SU-DHL-6 (cell line): ENCODE measurements around the gene INAFM2.

Source experiments
- H2AFZ ChIP-seq: fragments of 200-600 bp; sonication (generic); 2 replicates; pipeline ENCODE4 v1.6.1; 2014; ENCODE audit warnings: low read depth, mild to moderate bottlenecking, moderate library complexity, mixed read lengths, antibody characterized with exemption, low read length; ENCODE audit not compliant: severe bottlenecking
- H3F3A ChIP-seq: fragments of 200-600 bp; shearing (Covaris generic); 2 replicates; pipeline ENCODE4 v1.6.0; 2016; ENCODE audit warnings: antibody characterized with exemption, mild to moderate bottlenecking; ENCODE audit not compliant: insufficient read depth
- H3K27ac ChIP-seq: fragments of 200-600 bp; sonication (generic); 2 replicates; pipeline ENCODE4 v1.5.1; 2016; ENCODE audit warnings: low read depth, mild to moderate bottlenecking, low read length, moderate library complexity, mixed read lengths
- H3K27me3 ChIP-seq: fragments of 200-600 bp; sonication (generic), shearing (Covaris generic); 2 replicates; pipeline ENCODE4 v1.6.0; 2014; ENCODE audit warnings: mild to moderate bottlenecking, low read length
- H3K36me3 ChIP-seq: fragments of 200-600 bp; sonication (generic); 2 replicates; pipeline ENCODE4 v1.6.1; 2014; ENCODE audit warnings: mild to moderate bottlenecking, low read length, mixed read lengths
- H3K4me2 ChIP-seq: fragments of 300-600, 200-600 bp; shearing (Covaris generic), sonication (generic); 2 replicates; pipeline ENCODE4 v1.6.0; 2014; ENCODE audit warnings: low read length, low read depth, mild to moderate bottlenecking; ENCODE audit not compliant: poor library complexity, severe bottlenecking
- H3K4me3 ChIP-seq: fragments of 200-600 bp; sonication (generic); 2 replicates; pipeline ENCODE4 v1.5.1; 2014; ENCODE audit warnings: antibody characterized with exemption, low read length, mild to moderate bottlenecking, mixed read lengths; ENCODE audit not compliant: insufficient read depth, poor library complexity, severe bottlenecking
- H3K79me2 ChIP-seq: fragments of 200-600 bp; sonication (generic); 2 replicates; pipeline ENCODE4 v1.6.1; 2014; ENCODE audit warnings: mild to moderate bottlenecking, low read length, moderate library complexity; ENCODE audit not compliant: insufficient read depth
- H3K9ac ChIP-seq: fragments of 200-600 bp; sonication (generic); 2 replicates; pipeline ENCODE4 v1.7.0; 2014; ENCODE audit warnings: mild to moderate bottlenecking, low read length
- H3K9me2 ChIP-seq: fragments of 200-600 bp; sonication (generic); replicated peaks from 2 replicates; pipeline ENCODE4 v1.6.1; 2014; ENCODE audit warnings: low read length; ENCODE audit not compliant: insufficient read depth
- H3K9me3 ChIP-seq: fragments of 200-600 bp; sonication (generic); 2 replicates; pipeline ENCODE4 v1.6.1; 2014; ENCODE audit warnings: low read length, mixed read lengths; ENCODE audit not compliant: insufficient read depth
- H4K20me1 ChIP-seq: fragments of 200-600 bp; sonication (generic); 2 replicates; pipeline ENCODE4 v1.6.1; 2014; ENCODE audit warnings: low read depth, mild to moderate bottlenecking, antibody characterized with exemption, low read length, moderate library complexity, mixed read lengths
- CTCF ChIP-seq: fragments of 200-600 bp; sonication (generic); IDR thresholded peaks from one replicate; pipeline ENCODE4 v1.5.1; 2017; ENCODE audit warnings: antibody characterized with exemption, mild to moderate bottlenecking, low read length, moderate library complexity; ENCODE audit not compliant: insufficient read depth, poor library complexity, severe bottlenecking
- EZH2phosphoT487 ChIP-seq: fragments of 200-600 bp; sonication (generic), shearing (Covaris generic); conservative IDR thresholded peaks from 2 replicates; pipeline ENCODE4 v1.6.1; 2018; ENCODE audit warnings: mild to moderate bottlenecking, antibody characterized with exemption, low read length, moderate library complexity, mixed read lengths

Gene INAFM2

DNA sequence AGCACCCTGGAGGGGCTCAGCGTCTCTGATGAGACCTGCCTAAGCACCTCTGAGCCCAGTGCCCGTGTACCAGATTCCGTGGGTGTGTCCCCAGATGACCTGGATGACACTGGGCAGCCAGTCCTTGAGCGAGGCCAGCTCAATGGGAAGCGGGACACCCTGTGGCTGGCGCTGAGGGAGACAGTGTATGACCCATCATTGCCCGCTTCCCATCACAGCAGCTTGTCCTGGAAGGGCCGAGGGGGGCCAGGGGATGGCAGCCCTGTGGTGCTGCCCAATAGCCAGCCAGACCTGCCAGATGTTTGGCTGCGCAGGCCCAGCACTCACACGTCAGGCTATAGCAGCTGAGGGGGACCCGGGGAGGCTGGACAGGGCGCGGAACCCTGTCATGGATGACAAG is 46.5 kb downstream of the INAFM2 start:
- Histone ChIP-seq H3K27me3 (no peaks in the 10 kb centered on the region; the same call in 1 of the 2 replicates), H3K4me2 (no peak overlapping the region), H3K9me3 (no peaks in the 10 kb centered on the region), H3K4me3 (no peak overlapping the region), H3K9ac (no peak overlapping the region), H3F3A (no peaks in the 10 kb centered on the region), H4K20me1 (no peaks in the 10 kb centered on the region), H2AFZ (no peak overlapping the region), H3K9me2 (no peaks in the 10 kb centered on the region), H3K79me2 (no peaks in the 10 kb centered on the region), H3K36me3 (no peaks in the 10 kb centered on the region), H3K27ac (no peak overlapping the region)
- no peak for TF ChIP-seq EZH2phosphoT487
- TF ChIP-seq CTCF = no peak

DNA sequence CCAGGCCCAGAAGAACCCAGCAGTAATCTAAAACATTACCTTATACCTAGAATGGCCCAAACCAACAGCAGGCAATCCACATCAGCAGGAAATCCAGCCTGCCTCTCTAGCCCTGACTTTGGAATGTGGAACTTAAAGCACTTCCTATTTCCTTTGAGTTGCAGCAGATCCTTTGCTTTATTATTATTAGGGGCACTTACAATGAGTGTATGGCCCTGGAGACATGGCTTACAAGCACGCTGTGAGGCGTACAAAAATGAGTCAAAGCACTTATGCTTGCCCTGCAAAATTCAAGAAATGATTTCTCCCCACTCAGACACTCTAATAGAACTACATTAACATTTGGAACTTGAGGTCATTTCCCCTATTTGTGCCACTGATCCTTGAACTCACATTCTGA is 49.5 kb downstream of the INAFM2 start:
- Histone ChIP-seq H3K36me3 (no peaks in the 10 kb centered on the region), H3K4me3 (no peak overlapping the region), H3K4me2 (no peak overlapping the region), H3K79me2 (no peaks in the 10 kb centered on the region), H3K9me2 (no peaks in the 10 kb centered on the region), H3F3A (no peaks in the 10 kb centered on the region), H3K9ac (no peak overlapping the region), H3K9me3 (no peaks in the 10 kb centered on the region), H3K27ac (no peak overlapping the region), H2AFZ (no peak overlapping the region), H4K20me1 (no peaks in the 10 kb centered on the region), H3K27me3 (no peaks in the 10 kb centered on the region; the same call in 1 of the 2 replicates)
- TF ChIP-seq CTCF (no peak), EZH2phosphoT487 (no peak)
